ENCODE data around the gene OLIG1. TPM values are rescaled to one million over a fixed set of nuclear protein-coding genes. Genes with fewer than 3 reads are reported as not detected.

The OLIG1 gene
- total RNA-seq, 1 donor from 2014 or later = not detected

GRCh38 chr21:33075128-33075527 lies 5.2 kb downstream of the OLIG1 start:
- H3K36me3 Mint-ChIP-seq (ENCODE audit: low read depth) = no peaks in the 10 kb centered on the region
- intact Hi-C loops (cut with micrococcal nuclease) = no loop called here
- peaks cover 9% of the 10 kb centered on the region for H3K4me1 Mint-ChIP-seq
- no peak for DNase-seq
- no peak overlapping the region for H3K4me3 Mint-ChIP-seq
- H3K27me3 Mint-ChIP-seq = peaks cover 64% of the 10 kb centered on the region
- H3K27ac Mint-ChIP-seq = no peak overlapping the region
- H3K9me3 Mint-ChIP-seq = no peaks in the 10 kb centered on the region

DNA sequence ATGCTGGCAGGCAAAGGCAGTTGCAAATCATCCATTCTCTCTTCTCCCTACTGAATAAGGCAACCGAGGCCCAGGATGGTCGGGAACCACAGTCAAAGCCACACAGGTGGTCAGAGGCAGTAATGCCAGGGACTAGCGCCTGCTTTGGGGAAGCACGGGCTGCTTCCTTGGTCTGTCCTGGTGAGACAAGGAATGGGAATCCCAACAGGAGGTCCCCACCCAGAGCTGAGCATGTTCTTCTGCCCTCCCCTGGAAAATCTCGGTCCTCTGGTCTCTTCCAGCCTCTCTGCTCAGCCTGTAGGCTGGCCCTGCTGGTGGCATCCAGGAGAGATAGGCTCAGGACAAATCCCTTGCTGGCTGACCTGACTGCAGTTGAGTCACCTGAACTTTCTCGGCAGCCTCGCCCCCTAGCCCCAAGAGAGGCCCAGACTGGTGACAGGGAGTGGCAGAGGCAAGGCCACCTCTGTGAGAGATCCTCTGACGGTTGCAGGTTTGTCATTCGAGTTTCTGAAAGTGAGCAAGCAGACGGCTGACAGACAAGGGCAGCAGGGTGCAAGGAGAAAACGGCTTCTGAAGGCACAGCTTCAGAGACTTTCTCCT lies 5.8 kb downstream of the OLIG1 start:
- Mint-ChIP-seq H3K27ac (no peak overlapping the region), H3K4me3 (no peak overlapping the region), H3K4me1 (peaks cover 9% of the 10 kb centered on the region), H3K36me3 (ENCODE audit: low read depth) (no peaks in the 10 kb centered on the region), H3K27me3 (peaks cover 68% of the 10 kb centered on the region), H3K9me3 (no peaks in the 10 kb centered on the region)
- DNase-seq = no peak
- intact Hi-C loops (cut with micrococcal nuclease) = no loop called here

DNA sequence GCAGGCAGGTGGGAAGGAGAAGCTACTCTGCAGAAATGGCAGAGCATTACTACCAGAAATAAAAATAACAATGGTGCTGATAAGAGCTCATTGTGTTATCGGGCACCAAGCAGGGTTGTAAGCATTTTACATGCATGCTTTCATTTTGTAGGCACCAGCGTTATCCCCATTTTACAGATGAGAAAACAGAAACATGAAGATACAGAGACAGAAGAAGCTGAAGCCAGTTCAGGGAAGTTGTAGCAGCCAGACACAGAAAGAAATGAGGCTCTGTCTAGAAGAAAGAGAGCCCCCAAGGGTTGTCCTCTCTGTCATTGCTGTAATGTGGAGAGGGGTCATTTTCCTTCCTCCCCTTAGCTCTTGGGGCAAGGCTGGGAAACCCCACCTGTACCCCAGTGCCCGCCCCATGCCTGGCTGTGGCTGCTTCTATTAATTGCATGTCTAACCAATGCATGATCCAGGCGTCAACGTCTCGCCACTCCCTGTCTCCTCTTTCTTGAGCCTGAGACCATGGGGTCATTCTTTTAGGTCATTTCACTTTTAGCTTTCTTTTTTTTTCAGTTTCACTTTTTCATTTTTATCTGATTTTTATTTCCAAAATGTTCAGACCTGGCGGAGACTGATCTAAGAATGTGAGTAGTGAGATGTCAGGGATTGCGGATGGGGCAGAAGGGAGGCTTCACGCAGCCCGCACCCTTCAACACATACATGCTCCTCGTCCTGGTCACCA lies 6.8 kb downstream of the OLIG1 start:
- peaks cover 2% of the 10 kb centered on the region for H3K4me1 Mint-ChIP-seq
- H3K27me3 Mint-ChIP-seq = peaks cover 59% of the 10 kb centered on the region
- H3K36me3 Mint-ChIP-seq (ENCODE audit: low read depth) = no peaks in the 10 kb centered on the region
- no peak overlapping the region for H3K4me3 Mint-ChIP-seq
- no peaks in the 10 kb centered on the region for H3K9me3 Mint-ChIP-seq
- intact Hi-C loops (cut with micrococcal nuclease) = no loop called here
- DNase-seq = no peak
- H3K27ac Mint-ChIP-seq = no peak overlapping the region

- DNase-seq = peak; percentile 68
- H3K4me3 Mint-ChIP-seq = no peak overlapping the region
- no peaks in the 10 kb centered on the region for H3K4me1 Mint-ChIP-seq
- peaks cover 40% of the 10 kb centered on the region for H3K27me3 Mint-ChIP-seq
- H3K9me3 Mint-ChIP-seq = no peaks in the 10 kb centered on the region
- H3K36me3 Mint-ChIP-seq (ENCODE audit: low read depth) = no peaks in the 10 kb centered on the region
- no peak overlapping the region for H3K27ac Mint-ChIP-seq
- intact Hi-C loops (cut with micrococcal nuclease) = no loop called here
These were observed 9.1 kb downstream of the OLIG1 start for GRCh38 chr21:33078907-33079582.

- intact Hi-C loops (cut with micrococcal nuclease) = no loop called here
- no peak for DNase-seq
- no peaks in the 10 kb centered on the region for H3K9me3 Mint-ChIP-seq
These were observed 10.4 kb downstream of the OLIG1 start for GRCh38 chr21:33080376-33080775.

DNA sequence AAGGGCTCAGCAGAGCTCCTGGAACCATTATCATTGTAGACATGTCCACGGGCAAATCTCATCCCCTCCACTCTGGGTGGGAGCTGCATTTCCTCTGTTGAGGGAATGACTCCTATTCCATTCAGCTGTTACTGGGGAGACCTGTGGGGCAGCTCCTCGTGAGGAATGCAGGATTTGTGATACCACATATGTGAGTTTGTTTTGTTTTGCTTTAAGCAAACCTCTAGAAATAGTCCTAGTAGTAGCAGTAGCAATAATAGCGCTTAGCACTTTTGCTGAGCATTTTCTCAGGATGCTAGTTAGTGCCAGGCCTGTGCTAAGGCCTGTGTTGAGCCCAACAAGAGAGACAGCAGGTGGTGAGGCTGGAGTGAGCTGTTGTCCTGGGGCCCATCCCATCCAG lies 10.8 kb downstream of the OLIG1 start:
- intact Hi-C loops (cut with micrococcal nuclease) = no loop called here

More at GRCh38 chr21:33080376-33080775, 10.4 kb downstream of the OLIG1 start:
- H3K27me3 Mint-ChIP-seq = peaks cover 30% of the 10 kb centered on the region
- no peak overlapping the region for H3K4me3 Mint-ChIP-seq
- no peaks in the 10 kb centered on the region for H3K4me1 Mint-ChIP-seq
- no peaks in the 10 kb centered on the region for H3K36me3 Mint-ChIP-seq (ENCODE audit: low read depth)
- H3K27ac Mint-ChIP-seq = no peak overlapping the region

DNA sequence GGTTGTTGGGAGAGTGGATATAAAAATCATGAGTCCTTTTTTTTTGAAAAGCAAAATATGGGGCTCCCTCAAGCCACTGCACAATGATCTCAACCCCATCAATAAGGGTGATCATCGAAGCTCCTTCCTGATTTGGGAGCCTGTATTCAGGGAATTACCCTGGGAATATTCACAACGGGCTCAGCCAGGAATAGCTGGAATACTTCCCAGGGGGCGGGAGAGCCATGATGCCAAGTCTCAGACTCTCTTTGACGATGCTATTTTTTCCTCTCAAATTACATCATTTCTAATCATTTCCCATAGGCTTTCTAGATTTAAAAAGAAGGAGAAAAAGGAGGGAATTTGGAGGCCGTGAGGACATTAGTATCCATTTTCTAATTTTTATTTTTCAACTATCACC lies 18.4 kb downstream of the OLIG1 start:
- Mint-ChIP-seq H3K27me3 (peaks cover 8% of the 10 kb centered on the region), H3K36me3 (ENCODE audit: low read depth) (no peaks in the 10 kb centered on the region), H3K4me1 (no peaks in the 10 kb centered on the region), H3K9me3 (no peaks in the 10 kb centered on the region), H3K4me3 (no peak overlapping the region), H3K27ac (no peak overlapping the region)
- no peak for DNase-seq
- intact Hi-C loops (cut with micrococcal nuclease) = no loop called here

More for the DNA sequence above, 10.8 kb downstream of the OLIG1 start:
- H3K4me3 Mint-ChIP-seq = no peak overlapping the region
- H3K27me3 Mint-ChIP-seq = peaks cover 27% of the 10 kb centered on the region
- DNase-seq = no peak
- H3K4me1 Mint-ChIP-seq = no peaks in the 10 kb centered on the region
- H3K36me3 Mint-ChIP-seq (ENCODE audit: low read depth) = no peaks in the 10 kb centered on the region
- H3K9me3 Mint-ChIP-seq = no peaks in the 10 kb centered on the region
- no peak overlapping the region for H3K27ac Mint-ChIP-seq

- no peaks in the 10 kb centered on the region for H3K36me3 Mint-ChIP-seq (ENCODE audit: low read depth)
- no peaks in the 10 kb centered on the region for H3K9me3 Mint-ChIP-seq
- DNase-seq = no peak
- no peak overlapping the region for H3K4me3 Mint-ChIP-seq
- intact Hi-C loops (cut with micrococcal nuclease) = no loop called here
- peaks cover 8% of the 10 kb centered on the region for H3K27me3 Mint-ChIP-seq
- H3K4me1 Mint-ChIP-seq = no peaks in the 10 kb centered on the region
- no peak overlapping the region for H3K27ac Mint-ChIP-seq
These were observed 19.6 kb downstream of the OLIG1 start for GRCh38 chr21:33089395-33090119.

DNA sequence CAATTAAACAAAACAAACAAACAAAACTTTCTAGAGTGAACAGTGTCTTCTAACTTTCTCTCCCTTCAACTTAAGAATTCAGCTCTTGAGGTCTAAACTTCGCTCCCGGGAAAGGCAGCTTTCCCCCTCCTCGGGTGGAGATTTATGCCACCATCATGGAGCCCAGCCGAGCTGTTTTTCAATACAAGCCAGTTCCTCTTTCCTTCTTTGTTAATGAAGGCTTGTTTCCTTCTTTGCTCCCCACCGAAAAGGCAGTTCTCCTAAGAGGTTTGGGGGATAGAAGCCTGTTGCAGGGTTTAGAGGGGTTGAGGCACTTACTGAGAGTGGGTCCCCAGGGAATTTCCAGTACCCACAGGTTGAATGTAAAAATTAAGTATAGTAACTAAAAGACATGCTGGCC lies 26.5 kb downstream of the OLIG1 start:
- no peak for DNase-seq
- Mint-ChIP-seq H3K27ac (no peak overlapping the region), H3K4me1 (no peaks in the 10 kb centered on the region), H3K36me3 (ENCODE audit: low read depth) (no peaks in the 10 kb centered on the region), H3K4me3 (no peak overlapping the region), H3K9me3 (no peaks in the 10 kb centered on the region), H3K27me3 (peaks cover 6% of the 10 kb centered on the region)
- intact Hi-C loops (cut with micrococcal nuclease) = no loop called here

- intact Hi-C loops (cut with micrococcal nuclease) = no loop called here
- no peak for DNase-seq
- H3K4me3 Mint-ChIP-seq = no peak overlapping the region
- no peaks in the 10 kb centered on the region for H3K4me1 Mint-ChIP-seq
- H3K27ac Mint-ChIP-seq = no peak overlapping the region
- H3K9me3 Mint-ChIP-seq = no peaks in the 10 kb centered on the region
- H3K36me3 Mint-ChIP-seq (ENCODE audit: low read depth) = no peaks in the 10 kb centered on the region
- peaks cover 14% of the 10 kb centered on the region for H3K27me3 Mint-ChIP-seq
These were observed 29.2 kb downstream of the OLIG1 start for GRCh38 chr21:33099131-33099530.

DNA sequence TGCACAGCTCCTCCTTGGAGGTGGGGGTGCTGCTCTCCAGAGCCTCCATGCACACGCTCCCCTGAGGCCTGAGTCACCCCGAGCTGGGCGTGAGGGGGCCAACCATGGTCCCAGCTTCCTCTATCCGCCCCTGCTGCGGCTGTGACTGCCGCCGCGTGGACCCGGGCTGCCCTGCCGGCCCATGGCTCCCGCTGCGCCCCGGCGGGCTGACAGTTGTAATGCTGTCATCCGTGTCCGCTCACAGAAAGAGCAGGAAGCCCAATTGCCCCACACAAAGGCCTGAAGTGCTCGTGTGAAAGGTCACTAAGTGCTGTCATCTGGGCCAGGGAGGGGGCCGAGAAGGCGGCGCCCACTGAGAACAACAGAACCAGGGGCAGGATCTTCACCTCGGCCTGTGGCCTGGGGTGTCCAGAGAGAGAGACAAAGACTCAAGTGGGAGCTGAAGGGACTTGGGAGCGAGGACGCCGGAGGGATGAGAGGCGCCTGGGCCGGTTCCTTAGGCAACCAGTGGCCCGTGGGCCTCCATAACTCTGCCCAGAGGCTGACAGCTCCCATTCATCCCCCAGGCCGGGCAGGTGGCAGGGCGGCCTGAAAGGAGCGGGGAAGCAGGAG lies 31.5 kb downstream of the OLIG1 start:
- H3K4me1 Mint-ChIP-seq = no peaks in the 10 kb centered on the region
- intact Hi-C loops (cut with micrococcal nuclease) = no loop called here
- no peaks in the 10 kb centered on the region for H3K9me3 Mint-ChIP-seq
- H3K4me3 Mint-ChIP-seq = no peak overlapping the region
- peaks cover 18% of the 10 kb centered on the region for H3K27me3 Mint-ChIP-seq
- no peaks in the 10 kb centered on the region for H3K36me3 Mint-ChIP-seq (ENCODE audit: low read depth)
- no peak overlapping the region for H3K27ac Mint-ChIP-seq
- DNase-seq = no peak

DNA sequence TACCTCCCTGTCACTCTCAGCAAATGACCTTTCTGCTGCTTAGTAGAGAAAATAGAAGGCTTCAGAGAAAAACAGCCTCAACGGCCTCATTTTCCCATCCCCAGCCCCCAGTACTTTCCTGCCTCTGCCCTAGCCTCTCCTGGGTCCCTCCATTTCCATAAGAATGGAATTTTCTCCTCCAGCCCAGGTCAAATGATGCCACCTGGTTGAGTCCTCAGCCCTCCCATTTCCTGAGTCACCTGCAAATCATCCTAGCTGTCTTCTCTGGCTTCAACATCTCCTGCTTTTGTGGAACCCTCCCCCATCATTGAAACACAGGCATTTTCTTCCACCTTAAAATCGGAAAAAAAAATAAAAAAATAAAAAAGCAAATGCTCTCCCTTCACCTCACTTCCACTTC lies 35.1 kb downstream of the OLIG1 start:
- H3K36me3 Mint-ChIP-seq (ENCODE audit: low read depth) = no peaks in the 10 kb centered on the region
- H3K4me1 Mint-ChIP-seq = peaks cover 2% of the 10 kb centered on the region
- DNase-seq = no peak
- H3K27ac Mint-ChIP-seq = no peak overlapping the region
- H3K27me3 Mint-ChIP-seq = peaks cover 41% of the 10 kb centered on the region
- intact Hi-C loops (cut with micrococcal nuclease) = no loop called here
- H3K4me3 Mint-ChIP-seq = no peak overlapping the region
- H3K9me3 Mint-ChIP-seq = no peaks in the 10 kb centered on the region

GRCh38 chr21:33108228-33108627 lies 38.3 kb downstream of the OLIG1 start:
- intact Hi-C loops (cut with micrococcal nuclease) = no loop called here
- no peaks in the 10 kb centered on the region for H3K9me3 Mint-ChIP-seq
- peaks cover 66% of the 10 kb centered on the region for H3K27me3 Mint-ChIP-seq

More at GRCh38 chr21:33108228-33108627, 38.3 kb downstream of the OLIG1 start:
- DNase-seq = no peak
- no peak overlapping the region for H3K27ac Mint-ChIP-seq
- H3K4me1 Mint-ChIP-seq = peaks cover 2% of the 10 kb centered on the region
- H3K4me3 Mint-ChIP-seq = no peak overlapping the region
- no peaks in the 10 kb centered on the region for H3K36me3 Mint-ChIP-seq (ENCODE audit: low read depth)
